ENCODE results near the gene LRRC8C.

- TF ChIP-seq CTCF (IDR thresholded peaks at IDR 0.05) (no peak), POLR2A (IDR thresholded peaks at IDR 0.05) (no peak)
These were observed 53.6 kb downstream of the LRRC8C start for GRCh38 chr1:89686520-89686919.

Data from thyroid gland (tissue), 4 donors.